Fibroblast of lung (primary cell): ENCODE results near the gene CD164L2. TPM values are rescaled to one million over a fixed set of nuclear protein-coding genes. Genes with fewer than 3 reads are reported as not detected.

Experiments used
- DNase-seq, 2 donors: peaks; one replicate each; pipeline versions ENCODE4 v3.0.0 to v3.0.0-alpha.2; 2010; ENCODE audit warnings: low read depth in 2 of 2
- H2AFZ ChIP-seq: 2 replicates; pipeline ENCODE4 v1.5.1; 2012; ENCODE audit warnings: low read length, control low read depth, inconsistent platforms
- H3K27ac ChIP-seq: 2 replicates; pipeline ENCODE4 v1.5.1; 2011; ENCODE audit warnings: low read length, control low read depth; ENCODE audit not compliant: insufficient read depth
- H3K27me3 ChIP-seq: 2 replicates; pipeline ENCODE4 v1.5.1; 2011; ENCODE audit warnings: mild to moderate bottlenecking, low read length; ENCODE audit not compliant: control insufficient read depth, insufficient read depth
- H3K36me3 ChIP-seq: 2 replicates; pipeline ENCODE4 v1.5.1; 2011; ENCODE audit warnings: low read length; ENCODE audit not compliant: control insufficient read depth, insufficient read depth
- H3K4me1 ChIP-seq: 2 replicates; pipeline ENCODE4 v1.5.1; 2011; ENCODE audit warnings: low read length; ENCODE audit not compliant: control insufficient read depth, insufficient read depth; ENCODE audit errors: extremely low read depth
- H3K4me2 ChIP-seq: 2 replicates; pipeline ENCODE4 v1.5.1; 2011; ENCODE audit warnings: low read length, control low read depth; ENCODE audit not compliant: insufficient read depth; ENCODE audit errors: extremely low read depth
- H3K4me3 ChIP-seq, 4 experiments: fragments of 200-600 bp in 1 of 4; sonication (generic) in 1 of 4; replicated peaks in 1 of 4; 2 replicates each; pipeline ENCODE4 v1.5.1; 2011 to 2016; ENCODE audit warnings: low read length in 4 of 4, low read depth in 3 of 4, mild to moderate bottlenecking in 3 of 4, control low read depth in 2 of 4, inconsistent platforms in 1 of 4, mixed read lengths in 1 of 4; ENCODE audit not compliant: insufficient read depth in 1 of 4; ENCODE audit errors: control extremely low read depth in 1 of 4
- H3K79me2 ChIP-seq: 2 replicates; pipeline ENCODE4 v1.5.1; 2012; ENCODE audit warnings: mild to moderate bottlenecking, low read length, inconsistent platforms; ENCODE audit not compliant: control insufficient read depth, insufficient read depth
- H3K9ac ChIP-seq: 2 replicates; pipeline ENCODE4 v1.5.1; 2011; ENCODE audit warnings: mild to moderate bottlenecking, low read length, control low read depth; ENCODE audit not compliant: insufficient read depth
- H3K9me3 ChIP-seq: 2 replicates; pipeline ENCODE4 v1.5.1; 2012; ENCODE audit warnings: low read depth, low read length; ENCODE audit not compliant: control insufficient read depth, insufficient read depth
- H4K20me1 ChIP-seq: 2 replicates; pipeline ENCODE4 v1.5.1; 2011; ENCODE audit warnings: low read length; ENCODE audit not compliant: control insufficient read depth, insufficient read depth; ENCODE audit errors: extremely low read depth
- EZH2 ChIP-seq: IDR thresholded peaks from 2 replicates; pipeline ENCODE4 v1.5.1; 2012; ENCODE audit warnings: low read length, control low read depth, mild to moderate bottlenecking; ENCODE audit errors: missing control alignments
- polyA plus RNA-seq, 2 donors: library from polyadenylated mRNA; depleted of rRNA in 1 of 2; stranded (reverse) in 1 of 2; unstranded in 1 of 2; fragments of >200 nt; gene quantifications; 2 replicates each; pipeline ENCODE4 v1.2.1, GENCODE V29; 2011 to 2012; ENCODE audit warnings: missing spikeins in 1 of 2
- total RNA-seq: library from RNA; depleted of rRNA; stranded (reverse); fragments of >200 nt; gene quantifications from 2 replicates; pipeline ENCODE4 v1.2.1, GENCODE V29; 2014
- TF ChIP-seq, protein P1 (sequence below), 2 donors: IDR thresholded peaks in 1 of 2; conservative IDR thresholded peaks in 1 of 2; 1 replicate in 1 of 2; 2 replicates in 1 of 2; pipeline ENCODE4 v1.5.1; 2011 to 2012; ENCODE audit warnings: low read length in 2 of 2, control low read depth in 1 of 2, inconsistent platforms in 1 of 2, low read depth in 1 of 2, mild to moderate bottlenecking in 1 of 2

CD164L2 gene
- total and polyA plus RNA-seq, 2 donors (not counting 1 experiment from before 2014, with no cell fraction given), result not detected

DNA sequence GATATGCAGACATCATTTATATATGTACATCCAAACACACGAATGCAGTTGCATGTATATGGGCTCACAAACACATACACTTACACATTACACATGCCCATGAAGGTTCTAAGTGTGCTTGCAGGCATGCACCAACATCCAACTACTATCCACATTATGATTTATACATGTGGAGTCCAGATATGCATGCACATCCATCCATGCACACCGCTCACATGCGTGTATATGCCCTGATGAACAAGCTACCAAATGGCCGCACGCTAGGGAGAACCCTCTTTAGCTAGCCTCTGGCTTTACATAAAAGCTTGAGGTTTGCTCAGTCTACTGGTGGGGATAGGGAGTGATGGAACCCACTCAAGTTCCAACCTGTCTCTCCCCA lies 17.8 kb upstream of the CD164L2 start:
- no peaks in the 10 kb centered on the region for H3K79me2 ChIP-seq
- H3K9me3 ChIP-seq, result no peaks in the 10 kb centered on the region
- no peaks in the 10 kb centered on the region for H3K27me3 ChIP-seq
- peaks cover 30% of the 10 kb centered on the region for H3K4me1 ChIP-seq
- no peak overlapping the region for H2AFZ ChIP-seq
- no peak overlapping the region for H3K9ac ChIP-seq
- no peak overlapping the region for H3K4me3 ChIP-seq
- H3K36me3 ChIP-seq, result no peaks in the 10 kb centered on the region
- no peak overlapping the region for H3K4me2 ChIP-seq
- TF ChIP-seq, protein P1, sequence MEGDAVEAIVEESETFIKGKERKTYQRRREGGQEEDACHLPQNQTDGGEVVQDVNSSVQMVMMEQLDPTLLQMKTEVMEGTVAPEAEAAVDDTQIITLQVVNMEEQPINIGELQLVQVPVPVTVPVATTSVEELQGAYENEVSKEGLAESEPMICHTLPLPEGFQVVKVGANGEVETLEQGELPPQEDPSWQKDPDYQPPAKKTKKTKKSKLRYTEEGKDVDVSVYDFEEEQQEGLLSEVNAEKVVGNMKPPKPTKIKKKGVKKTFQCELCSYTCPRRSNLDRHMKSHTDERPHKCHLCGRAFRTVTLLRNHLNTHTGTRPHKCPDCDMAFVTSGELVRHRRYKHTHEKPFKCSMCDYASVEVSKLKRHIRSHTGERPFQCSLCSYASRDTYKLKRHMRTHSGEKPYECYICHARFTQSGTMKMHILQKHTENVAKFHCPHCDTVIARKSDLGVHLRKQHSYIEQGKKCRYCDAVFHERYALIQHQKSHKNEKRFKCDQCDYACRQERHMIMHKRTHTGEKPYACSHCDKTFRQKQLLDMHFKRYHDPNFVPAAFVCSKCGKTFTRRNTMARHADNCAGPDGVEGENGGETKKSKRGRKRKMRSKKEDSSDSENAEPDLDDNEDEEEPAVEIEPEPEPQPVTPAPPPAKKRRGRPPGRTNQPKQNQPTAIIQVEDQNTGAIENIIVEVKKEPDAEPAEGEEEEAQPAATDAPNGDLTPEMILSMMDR (conservative IDR thresholded peaks at IDR 0.05 in 1 of 2, IDR thresholded peaks at IDR 0.05 in 1 of 2; ENCODE audit: low read depth in 1 of 2, low read length in 2 of 2), result no peak
- no peak for TF ChIP-seq EZH2
- no peak for DNase-seq
- no peak overlapping the region for H3K27ac ChIP-seq
- no peaks in the 10 kb centered on the region for H4K20me1 ChIP-seq

DNA sequence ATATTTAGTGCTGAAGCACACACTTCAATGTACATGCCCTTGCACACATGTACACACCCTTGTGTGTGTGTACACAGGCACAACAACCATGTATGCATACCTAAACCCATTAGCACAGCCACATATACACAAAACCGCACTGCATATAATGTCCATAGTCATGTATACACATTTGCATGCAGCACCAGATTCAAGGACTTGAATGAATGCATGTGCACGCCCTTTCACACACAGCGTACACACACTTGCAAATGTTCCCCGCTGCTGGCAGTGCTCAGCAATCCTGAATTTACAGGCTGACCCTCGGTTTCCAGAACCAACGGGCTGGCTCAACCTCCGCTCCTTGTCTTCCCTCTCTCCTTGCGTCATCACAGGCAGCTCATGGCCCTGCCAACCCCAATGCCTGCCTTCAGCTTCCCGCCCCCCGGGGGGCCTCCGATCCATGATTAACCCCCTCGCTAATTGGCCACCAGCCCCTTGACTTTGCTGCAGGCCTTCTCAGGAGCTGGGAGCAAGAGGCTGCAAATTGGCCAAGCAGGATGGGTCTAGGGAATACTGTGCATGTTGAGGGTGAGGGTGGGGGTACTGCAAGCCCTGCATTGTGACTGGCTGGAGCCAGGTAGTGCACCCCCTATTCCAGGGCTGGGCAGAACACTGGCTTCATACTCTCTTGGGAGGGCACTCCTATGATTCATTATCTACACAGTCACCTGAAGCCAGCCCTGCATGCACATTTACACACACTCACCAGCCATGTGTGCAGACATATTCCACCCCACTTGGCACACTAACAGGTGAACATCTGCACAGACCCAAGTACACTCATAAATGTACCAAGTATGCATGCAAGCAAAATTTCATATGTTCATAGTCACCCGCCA lies 17.2 kb upstream of the CD164L2 start:
- Histone ChIP-seq H3K9me3 (no peaks in the 10 kb centered on the region), H3K9ac (no peak overlapping the region), H3K4me3 (no peak overlapping the region), H3K36me3 (no peaks in the 10 kb centered on the region), H3K27me3 (no peaks in the 10 kb centered on the region), H2AFZ (no peak overlapping the region), H4K20me1 (no peaks in the 10 kb centered on the region), H3K4me1 (peaks cover 25% of the 10 kb centered on the region), H3K4me2 (no peak overlapping the region), H3K27ac (no peak overlapping the region), H3K79me2 (no peaks in the 10 kb centered on the region)
- no peak for DNase-seq
- TF ChIP-seq EZH2, result no peak
- TF ChIP-seq, protein P1 (conservative IDR thresholded peaks at IDR 0.05 in 1 of 2, IDR thresholded peaks at IDR 0.05 in 1 of 2; ENCODE audit: low read depth in 1 of 2, low read length in 2 of 2), result no peak

DNA sequence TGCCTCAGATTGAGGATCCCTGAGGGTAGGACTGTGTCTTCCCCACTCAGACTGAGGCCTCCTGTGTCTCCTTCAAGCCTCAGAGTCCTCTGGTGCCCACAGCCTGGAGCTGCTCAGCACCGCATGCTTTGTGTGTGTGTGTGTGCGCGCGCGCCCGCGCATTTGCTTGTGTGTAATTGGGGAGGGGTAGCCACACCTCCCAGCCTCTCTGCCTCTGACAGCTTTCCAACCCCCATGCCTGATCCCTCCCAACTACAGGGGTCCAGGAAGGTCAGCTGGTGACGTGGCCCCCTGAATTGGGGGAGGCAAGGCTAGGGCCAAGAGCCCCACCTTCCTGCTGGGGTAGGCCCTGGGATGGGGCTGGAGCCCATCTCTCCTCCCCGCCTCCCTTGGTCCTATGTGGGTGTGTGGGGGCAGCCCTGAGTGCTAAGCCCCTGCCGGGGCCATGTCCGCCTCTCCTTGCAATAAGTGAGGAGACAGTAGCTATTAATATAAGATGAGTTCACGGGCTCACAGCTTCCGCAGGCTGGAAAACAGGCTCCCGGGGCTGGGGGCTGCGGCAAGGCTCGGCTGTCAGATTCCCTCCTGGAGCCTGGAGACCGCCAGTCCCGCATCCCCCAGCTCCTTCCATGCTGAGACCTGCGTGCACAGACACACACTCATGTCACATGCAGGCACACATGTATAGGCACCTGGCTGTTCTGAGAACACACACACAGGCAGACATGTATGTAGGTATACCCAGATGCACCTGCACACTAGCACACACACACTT lies 16.3 kb upstream of the CD164L2 start:
- no peaks in the 10 kb centered on the region for H3K9me3 ChIP-seq
- H3K27me3 ChIP-seq, result no peaks in the 10 kb centered on the region
- H2AFZ ChIP-seq, result no peak overlapping the region
- H3K27ac ChIP-seq, result no peak overlapping the region
- no peak overlapping the region for H3K4me3 ChIP-seq
- no peak for DNase-seq
- H3K4me1 ChIP-seq, result peaks cover 25% of the 10 kb centered on the region
- H3K4me2 ChIP-seq, result no peak overlapping the region
- H3K36me3 ChIP-seq, result no peaks in the 10 kb centered on the region
- TF ChIP-seq EZH2, result no peak
- TF ChIP-seq, protein P1 (conservative IDR thresholded peaks at IDR 0.05 in 1 of 2, IDR thresholded peaks at IDR 0.05 in 1 of 2; ENCODE audit: low read depth in 1 of 2, low read length in 2 of 2), result no peak
- no peak overlapping the region for H3K9ac ChIP-seq
- H4K20me1 ChIP-seq, result no peaks in the 10 kb centered on the region
- no peaks in the 10 kb centered on the region for H3K79me2 ChIP-seq
